Occipital lobe (tissue), 2 donors: Measurements from ENCODE around the gene ZNF213. TPM values are rescaled to one million over a fixed set of nuclear protein-coding genes. Genes with fewer than 3 reads are reported as not detected.

Experiments
- DNase-seq: peaks from one replicate; lab custom pipeline; 2025; lab: John Stamatoyannopoulos, UW
- total RNA-seq: library from RNA; depleted of rRNA; stranded (reverse); fragments of >200 nt; gene quantifications from one replicate; pipeline ENCODE4 v1.2.3, GENCODE V29; 2014

The ZNF213 gene
- total RNA-seq, 1 donor from 2014 or later, result 8.3 TPM

DNA sequence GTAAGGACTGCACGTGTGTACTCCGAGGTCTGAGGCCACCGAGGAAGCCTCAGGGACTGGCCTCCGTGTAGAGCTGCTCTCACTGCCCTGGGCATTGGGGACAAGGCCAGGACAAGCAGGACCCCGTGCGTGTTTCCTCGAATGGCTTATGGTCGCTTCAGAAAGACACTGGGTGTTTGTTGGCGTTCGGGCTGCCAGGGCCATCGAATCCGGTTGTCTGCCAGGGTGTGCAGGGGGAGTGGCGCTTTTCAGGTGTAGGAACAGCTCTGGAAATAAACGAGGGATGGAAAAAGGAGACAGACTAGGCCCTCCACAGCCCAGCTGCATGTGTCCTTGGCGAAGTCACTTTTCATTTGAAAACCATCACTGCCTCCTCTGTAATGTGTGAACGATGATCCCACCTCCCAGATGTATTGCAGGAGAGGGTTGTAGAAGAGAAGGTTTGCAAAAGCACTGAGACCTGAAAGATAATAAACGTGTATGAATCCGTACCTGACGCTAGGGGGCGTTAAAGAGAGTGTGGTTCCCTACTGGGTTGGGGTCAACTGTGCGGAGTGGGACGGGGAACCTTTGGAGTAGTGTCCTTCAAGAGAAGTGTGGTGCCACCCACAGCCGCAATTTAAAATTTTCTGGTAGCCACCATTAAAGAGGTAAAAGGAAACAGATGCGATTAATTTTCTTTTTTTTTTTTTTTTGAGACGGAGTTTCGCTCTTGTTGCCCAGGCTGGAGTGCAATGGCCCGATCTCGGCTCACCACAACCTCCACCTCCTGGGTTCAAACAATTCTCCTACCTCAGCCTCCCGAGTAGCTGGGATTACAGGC lies 33.6 kb upstream of the ZNF213 start:
- DNase-seq, result no peak

DNA sequence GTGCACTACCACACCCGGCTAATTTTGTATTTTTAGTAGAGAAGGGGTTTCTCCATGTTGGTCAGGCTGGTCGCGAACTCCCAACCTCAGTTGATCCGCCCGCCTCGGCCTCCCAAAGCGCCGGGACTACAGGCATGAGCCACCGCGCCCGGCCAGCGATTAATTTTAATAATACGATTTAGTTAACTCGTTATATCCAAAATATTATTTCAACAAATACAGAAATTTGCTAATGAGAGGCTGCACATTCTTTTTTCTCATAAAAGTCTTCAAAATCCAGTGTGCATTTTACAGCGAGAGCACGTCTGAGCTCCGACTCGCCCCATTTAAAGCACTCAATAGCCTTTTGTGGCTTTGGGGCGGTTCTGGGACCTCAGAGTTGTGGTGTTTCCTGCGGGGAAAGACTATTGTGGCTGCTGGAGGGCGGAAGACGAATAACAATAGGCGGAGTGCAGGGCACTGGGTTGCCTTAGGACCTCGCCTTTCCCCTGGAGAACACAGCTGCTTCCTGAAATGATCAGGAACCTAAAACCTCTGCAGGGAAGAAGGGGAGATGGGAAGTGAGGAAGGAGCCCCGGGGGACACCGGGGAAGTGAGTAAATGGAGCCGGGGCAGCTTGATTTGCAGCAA lies 32.9 kb upstream of the ZNF213 start:
- DNase-seq, result no peak

DNA sequence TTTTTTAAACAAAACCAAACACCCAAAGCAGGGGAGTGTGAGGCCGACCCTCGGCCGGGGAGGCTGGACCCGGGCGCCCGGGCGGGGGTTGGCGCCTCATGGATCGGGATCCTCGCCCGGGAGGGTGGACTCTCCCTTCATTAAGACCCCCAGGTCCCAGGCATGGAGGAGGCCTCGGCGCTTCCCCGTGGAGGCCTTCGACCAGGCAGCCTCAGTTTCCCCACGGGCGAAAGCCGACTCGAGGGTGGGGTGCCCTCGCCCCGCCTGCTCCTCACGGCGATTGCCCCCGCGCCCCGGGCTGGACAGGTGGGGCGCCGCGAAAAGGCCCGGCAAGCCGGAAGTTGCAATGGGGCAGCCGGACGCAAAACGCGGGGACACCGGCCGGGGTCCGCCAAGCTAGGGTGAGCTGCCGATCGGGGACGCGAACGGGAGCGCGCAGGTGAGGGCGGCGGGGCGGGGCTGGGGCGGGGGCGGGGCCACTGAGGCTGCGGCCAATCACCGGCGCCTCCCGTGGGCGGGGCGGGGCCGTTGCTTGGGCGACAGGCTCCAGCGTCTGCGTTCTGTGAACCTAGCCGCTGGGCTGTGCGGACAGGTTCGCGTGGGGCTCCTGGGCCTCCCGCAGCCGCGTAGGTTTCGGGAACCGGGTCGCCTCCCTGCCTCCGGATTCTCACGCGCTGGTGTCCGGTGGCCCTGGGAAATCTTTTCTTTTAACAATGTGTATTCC lies 28.5 kb upstream of the ZNF213 start:
- peak; percentile 90 for DNase-seq

DNA sequence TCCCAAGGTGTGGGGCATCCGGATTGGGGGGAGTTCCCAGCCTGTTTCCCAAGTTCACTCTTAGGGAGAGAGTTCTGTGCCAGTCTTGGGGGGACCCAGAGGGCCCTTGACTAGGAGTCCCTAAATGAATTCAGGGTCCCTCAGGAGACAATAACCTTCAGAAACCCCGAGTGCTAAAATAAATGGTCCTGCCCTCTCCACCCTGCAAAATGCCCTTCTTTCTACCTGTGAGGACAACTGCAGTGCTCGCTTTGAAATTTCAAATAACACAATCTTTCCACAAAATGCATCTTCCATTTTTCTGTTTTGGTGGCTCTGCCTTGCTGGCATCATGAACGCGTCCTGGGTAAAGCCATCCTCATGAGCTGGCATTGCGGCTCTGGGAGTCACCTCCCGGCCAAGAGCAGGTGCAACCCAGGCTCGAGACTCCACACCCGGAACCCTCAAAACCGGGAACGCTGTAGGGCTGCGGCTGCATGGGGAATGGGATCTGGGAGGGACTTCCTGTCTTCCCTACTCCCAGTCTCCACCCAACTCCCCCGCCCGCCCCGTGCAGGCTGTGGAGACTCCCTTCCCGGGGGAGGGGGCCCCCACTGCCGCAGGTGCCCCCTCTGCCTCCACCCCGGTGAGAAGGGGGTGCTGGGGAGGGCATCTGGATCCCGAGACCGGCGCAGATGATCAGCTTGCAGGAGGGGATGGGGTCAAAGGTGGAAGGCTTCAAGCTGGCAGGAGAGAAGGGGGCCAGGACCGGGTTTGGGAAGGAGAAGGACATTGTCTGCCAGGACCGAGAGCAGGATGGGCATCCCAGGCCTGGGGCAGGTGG lies 22.6 kb upstream of the ZNF213 start, which contains the start of gene ZNF205:
ZNF205 (plus strand) TSS at position 529 of the 823 bp plus-strand sequence. CDS start 845 bp downstream, outside the sequence.
- peak; percentile 70 for DNase-seq

DNA sequence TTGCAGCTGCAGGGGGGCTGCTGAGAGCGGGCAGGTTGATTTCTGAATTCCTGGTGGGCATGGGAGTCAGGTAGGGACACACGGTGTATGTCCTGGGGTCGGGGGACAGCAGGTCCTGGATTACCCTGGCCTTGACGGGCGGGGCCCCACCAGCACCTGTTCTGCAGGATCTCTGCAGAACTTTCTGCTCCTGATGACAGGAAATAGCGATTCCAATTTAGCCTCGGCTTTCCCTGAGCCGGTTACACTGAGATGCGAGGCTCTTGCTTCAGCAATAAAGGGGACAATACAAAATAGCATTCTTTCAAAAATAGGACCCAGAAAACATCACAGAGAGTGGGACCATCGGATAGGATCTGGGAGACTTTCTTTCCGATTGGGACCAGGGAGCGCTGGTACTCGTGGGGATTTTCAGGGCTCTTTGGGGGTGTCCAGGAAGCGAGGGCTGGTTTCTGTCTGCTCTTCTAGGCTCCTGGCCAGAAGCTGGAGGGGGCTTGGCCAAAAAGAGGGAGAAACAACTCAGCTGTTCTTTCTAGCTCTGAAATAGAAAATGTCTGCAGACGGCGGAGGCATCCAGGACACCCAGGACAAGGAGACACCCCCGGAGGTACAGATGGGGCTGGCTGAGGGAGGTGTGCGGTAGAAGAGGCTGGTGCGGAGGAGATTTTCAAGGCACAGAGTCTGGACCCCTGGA lies 21.8 kb upstream of the ZNF213 start:
- no peak for DNase-seq

DNA sequence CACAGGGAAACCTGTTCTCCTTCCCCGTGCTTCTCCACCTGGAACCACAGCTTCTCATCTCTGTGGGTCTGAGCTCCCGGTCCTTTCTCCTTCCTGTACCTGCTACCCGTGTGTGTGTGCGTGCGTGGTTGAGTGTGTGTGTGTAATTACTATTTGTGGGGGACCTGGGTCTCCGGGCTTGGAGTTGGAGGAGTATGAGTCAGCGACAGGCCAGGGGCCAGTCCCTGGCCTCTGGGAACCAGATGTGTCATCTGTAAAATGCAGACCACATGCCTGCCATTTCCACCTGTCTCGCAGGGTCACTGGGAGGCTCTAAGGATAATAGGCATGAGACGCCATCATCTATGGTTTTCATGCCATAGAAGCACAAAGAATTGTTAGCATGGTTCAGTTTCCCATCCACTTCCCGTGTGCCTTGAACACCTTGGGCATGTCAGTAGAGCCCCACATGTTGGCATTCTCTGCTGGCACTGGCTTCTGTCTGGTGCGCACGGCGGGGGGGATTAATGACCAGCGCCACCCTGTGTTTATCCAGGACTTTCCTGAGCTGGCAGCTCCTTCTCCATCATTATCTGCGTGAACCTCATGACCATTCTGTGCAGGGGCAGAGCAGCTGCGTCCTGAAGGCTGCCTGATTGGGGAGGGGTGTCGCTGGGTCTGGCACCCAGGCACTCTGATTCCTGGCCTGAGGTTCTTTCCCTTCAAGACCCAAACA lies 20.9 kb upstream of the ZNF213 start:
- no peak for DNase-seq

DNA sequence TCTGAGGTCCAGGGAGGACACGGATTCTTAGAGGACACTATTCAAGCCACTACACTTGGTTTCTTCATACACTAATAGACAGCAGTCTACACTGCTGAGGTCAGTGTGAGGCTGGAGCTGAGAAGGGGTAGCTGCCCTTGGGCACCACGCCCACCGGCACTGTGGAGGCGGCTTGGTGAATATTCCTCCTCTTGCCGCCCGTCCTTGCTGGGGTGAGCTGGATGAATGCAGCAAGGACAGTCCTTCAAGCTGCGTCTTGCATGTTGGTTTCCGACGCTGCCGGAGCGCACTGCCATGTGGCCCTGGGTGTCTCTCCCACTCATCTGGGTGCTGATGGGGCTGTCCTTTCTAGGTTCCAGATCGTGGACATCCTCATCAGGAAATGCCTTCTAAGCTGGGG lies 19.8 kb upstream of the ZNF213 start:
- DNase-seq, result no peak

DNA sequence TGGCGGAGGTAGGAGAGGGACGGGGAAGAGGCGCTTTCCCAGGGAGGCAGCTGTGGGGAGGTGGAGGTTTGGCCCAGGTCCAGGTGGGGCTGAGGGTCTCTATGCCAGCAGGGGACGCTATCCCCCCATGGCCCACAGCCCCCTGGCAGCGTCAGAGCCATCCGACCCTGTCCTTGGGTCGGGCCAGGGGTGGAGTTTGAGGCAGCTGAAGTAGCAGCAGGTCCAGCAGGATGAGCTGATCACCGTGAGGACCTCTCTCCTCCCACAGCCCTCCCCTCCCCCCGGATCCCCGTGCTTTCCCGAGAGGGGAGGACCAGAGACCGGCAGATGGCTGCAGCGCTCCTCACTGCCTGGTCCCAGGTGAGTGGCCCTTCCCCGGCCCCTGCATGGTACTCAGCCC lies 19.3 kb upstream of the ZNF213 start:
- DNase-seq, result no peak

DNA sequence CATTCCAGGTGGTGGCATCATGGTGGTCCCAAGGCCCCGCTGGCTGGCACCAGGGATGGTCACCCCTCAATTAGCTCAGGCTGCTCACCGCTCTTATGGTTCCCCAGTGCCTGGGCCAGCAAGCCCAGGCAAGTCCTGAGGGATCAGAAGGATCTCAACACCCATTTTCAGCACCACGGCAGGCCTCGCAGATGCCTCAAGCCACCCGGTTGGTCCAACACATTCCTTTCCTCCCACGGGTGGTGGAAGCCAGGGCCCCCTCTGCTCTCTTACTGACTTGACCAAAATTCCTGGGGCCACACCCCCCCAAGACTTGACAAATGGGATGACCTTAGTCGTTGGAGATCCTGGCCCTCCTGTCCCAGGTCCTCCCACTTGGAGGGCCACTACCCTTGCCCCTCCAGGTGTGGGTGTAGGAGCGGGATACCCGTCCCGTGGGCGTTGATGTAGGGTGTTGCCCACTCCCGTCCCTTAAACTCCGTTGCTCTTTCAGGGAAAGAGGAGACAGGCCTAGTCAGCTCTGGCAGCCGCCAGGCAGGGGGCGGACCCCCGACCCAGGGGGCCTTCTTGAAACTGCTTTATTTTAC lies 16.5 kb upstream of the ZNF213 start:
- DNase-seq, result no peak

DNA sequence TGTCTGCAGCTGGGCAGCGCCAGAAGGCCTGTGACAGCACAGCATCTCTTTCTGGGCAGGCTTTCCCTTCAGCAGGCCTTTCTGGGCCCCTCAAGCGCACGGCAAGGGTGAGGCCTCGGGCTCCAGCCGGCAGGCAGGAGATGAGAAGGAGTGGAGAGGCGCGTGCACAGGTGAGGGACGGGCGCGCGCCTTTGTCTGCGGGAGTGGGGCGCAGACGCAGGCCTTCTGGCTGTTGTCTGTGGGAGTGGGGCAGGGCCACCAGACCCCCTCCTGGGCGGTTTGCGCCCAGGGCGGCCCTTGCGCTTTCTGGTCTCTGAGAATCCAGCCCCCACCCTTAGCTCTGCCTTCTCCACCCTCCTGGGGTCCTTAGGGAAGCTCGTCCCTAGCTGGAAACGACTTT lies 16.0 kb upstream of the ZNF213 start:
- no peak for DNase-seq

DNA sequence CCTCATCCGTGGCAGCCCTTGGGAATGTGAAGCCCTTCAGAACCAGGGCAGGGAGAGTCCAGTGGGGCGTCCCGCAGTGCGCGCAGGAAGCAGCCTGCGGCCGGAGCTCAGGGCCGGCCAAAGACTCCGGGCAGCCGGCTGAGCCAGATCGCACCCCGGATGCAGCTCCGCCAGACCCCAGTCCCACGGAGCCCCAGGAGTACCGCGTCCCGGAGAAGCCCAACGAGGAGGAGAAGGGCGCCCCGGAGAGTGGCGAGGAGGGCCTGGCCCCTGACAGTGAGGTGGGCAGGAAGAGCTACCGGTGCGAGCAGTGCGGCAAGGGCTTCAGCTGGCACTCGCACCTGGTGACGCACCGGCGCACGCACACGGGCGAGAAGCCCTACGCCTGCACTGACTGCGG lies 15.5 kb upstream of the ZNF213 start:
- DNase-seq, result no peak

DNA sequence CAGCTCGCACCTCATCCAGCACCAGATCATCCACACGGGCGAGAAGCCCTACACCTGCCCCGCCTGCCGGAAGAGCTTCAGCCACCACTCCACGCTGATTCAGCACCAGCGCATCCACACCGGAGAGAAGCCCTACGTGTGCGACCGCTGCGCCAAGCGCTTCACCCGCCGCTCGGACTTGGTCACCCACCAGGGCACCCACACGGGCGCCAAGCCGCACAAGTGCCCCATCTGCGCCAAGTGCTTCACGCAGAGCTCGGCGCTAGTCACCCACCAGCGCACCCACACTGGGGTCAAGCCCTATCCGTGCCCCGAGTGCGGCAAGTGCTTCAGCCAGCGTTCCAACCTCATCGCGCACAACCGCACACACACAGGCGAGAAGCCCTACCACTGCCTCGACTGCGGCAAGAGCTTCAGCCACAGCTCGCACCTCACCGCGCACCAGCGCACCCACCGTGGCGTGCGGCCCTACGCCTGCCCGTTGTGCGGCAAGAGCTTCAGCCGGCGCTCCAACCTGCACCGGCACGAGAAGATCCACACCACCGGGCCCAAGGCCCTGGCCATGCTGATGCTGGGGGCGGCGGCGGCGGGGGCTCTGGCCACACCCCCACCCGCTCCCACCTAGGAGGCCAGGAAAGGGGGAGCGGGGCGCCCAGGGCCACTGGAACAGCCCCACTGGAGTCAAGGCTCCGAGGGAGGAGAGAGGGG lies 15.0 kb upstream of the ZNF213 start:
- no peak for DNase-seq

DNA sequence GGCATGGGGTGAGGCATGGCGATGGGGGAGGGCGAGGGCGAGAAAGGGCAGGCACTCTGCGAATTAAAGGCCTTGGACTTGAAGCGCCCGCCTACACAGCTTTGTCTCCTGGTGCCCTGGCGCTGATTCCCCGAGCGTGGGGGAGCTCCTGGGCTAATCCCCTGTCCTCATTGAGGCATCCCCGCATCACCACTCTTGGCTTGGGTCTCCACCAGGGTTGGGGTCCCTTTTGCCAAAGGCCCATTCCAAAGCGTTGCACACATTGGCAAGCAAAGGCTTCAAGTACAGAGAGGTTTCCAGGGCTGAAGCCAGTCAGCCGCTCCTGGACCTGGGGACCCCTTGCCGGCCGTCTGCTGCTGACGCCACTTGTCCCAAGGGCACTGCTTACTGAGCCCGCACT lies 14.4 kb upstream of the ZNF213 start:
- DNase-seq, result no peak

DNA sequence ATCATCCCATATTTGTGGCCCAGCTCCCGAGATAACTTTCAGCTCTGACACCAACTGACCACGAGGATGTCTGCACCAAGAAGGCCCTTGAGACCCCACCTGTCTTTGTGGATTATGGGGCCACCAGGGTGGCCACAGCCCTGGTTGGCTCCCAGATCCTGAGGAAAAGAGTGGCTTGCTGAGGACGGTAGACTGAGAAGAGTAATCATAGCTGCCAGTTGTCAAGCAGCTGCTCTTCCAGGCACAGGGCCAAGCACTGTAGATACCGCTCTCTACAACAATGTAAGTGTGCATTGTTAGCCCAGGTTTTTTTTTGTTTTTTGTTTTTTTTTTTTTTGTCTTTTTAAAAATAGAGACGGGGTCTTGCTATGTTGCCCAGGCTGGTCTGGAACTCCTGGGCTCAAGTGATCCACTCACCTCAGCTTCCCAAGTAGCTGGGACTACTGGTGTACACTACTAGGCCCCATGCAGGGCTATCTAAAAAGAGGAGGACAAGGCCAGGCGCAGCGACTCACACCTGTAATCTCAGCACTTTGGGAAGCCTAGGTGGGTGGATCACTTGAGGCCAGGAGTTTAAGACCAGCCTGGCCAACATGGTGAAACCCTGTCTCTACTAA lies 12.9 kb upstream of the ZNF213 start:
- no peak for DNase-seq

DNA sequence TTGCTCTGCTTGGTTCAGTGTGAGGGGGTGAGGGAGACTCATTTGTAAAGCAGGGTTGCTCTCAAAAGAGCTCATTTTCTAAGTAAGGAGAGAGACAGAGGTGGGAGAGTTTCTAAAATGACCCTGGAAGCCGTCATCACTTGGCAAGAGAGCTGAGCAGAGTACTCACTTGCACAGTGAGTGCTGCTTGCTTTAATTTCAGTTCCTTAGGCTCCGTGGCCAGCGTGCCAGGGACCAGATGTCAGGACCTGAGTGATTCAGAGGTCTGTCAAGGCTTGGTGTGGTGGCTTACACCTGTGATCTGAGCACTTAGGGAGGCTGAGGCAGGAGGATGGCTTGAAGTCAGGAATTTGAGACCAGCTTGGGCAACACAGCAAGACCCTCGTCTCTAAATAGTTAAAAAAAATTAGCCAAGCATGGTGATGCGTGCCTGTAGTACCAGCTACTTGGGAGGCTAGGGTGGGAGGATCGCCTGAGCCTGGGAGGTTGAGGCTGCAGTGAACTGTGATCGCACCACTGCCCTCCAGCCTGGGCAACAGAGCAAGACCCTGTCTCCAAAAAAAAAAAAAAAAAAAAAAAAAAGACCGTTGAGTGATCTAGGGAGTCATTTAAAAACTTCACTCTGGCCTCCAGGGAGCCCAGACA lies 11.8 kb upstream of the ZNF213 start:
- DNase-seq, result no peak

DNA sequence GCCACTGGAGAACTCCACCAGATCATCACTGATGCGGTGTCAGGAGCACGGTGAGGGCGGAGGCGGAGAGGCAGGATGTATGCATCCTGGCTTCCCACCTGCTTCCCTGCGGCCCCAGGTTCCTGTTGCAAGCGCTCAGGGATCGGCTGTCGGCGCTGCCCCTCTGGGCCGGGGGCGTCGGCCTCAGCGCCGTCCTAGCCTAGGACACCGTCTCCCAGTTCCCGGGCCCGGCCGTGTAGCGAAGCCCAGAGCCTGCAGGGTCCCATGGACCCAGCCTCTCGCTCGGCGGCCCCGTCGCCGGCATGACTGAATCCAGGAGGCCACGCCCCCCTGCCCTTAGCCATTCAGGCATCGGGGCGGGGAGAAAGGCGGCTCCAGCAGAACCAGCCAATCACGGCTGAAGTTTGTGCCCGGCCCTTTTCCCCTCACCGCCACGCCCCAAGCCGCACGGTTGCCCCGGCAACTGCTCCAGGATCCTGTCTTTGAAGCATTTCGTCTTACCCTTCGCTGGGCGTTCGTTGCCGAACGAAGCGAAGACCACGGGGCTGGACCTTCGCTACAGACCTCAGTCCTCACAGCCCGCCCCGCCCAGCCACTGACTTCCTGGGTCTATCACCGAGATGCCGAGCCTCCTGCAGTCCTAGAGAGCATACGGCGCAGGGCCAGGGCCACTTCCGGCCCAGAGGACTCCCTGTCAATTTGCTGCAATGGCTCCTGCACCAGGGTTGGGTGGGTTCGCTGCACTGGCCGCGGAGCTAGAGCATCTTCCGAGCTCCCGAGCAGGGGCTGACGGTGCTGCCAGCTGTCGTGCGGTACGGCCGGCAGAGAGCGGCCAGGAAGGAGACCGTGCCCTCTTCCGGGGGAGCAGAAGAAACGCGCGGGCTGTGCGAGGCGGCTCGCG lies 10.6 kb upstream of the ZNF213 start:
- peak; percentile 94 for DNase-seq

DNA sequence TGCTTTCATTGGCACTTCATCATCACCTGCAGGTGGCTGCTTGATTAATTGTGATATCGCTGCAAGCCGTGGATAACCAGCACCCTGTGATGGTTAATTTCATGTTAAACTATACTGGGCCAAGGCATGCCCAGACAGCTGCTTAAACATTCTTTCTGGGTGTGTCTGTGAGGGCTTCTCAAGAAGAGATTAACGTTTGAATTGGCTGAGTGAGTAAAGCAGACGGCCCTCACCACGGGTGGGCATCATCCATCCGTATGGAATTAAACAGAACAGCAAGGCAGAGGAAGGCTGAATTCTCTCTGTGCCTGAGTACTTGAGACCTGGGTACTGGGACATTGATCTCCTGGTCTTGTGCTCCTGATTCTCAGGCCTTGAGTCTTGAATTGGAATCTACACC lies 7.1 kb upstream of the ZNF213 start:
- no peak for DNase-seq
